ENCODE results near the gene CCNC.
A peak's percentile ranks its signal among the peaks of the same experiment; 100 is the strongest.

Gene CCNC

GRCh38 chr6:99608059-99608885, 39.8 kb upstream of the CCNC start:
- H3K4me3 ChIP-seq (ENCODE audit: insufficient read depth, low read depth, low read length, poor library complexity, severe bottlenecking) = no peak overlapping the region
- no peaks in the 10 kb centered on the region for H3K36me3 ChIP-seq (ENCODE audit: control insufficient read depth, insufficient read depth, low read length)
- no peak overlapping the region for H3K27ac ChIP-seq (ENCODE audit: insufficient read depth, low read length, poor library complexity, severe bottlenecking)
- peaks cover 31% of the 10 kb centered on the region for H3K4me1 ChIP-seq (ENCODE audit: control insufficient read depth, insufficient read depth, low read length, poor library complexity, severe bottlenecking)
- peaks cover 84% of the 10 kb centered on the region for H3K27me3 ChIP-seq (replicated peaks; ENCODE audit: control insufficient read depth, insufficient read depth, low read length, poor library complexity, severe bottlenecking)
- no peak for DNase-seq
- no peaks in the 10 kb centered on the region for H3K9me3 ChIP-seq (ENCODE audit: control insufficient read depth, low read length)

- H3K9me3 ChIP-seq (ENCODE audit: control insufficient read depth, low read length) = no peaks in the 10 kb centered on the region
- peaks cover 33% of the 10 kb centered on the region for H3K4me1 ChIP-seq (ENCODE audit: control insufficient read depth, insufficient read depth, low read length, poor library complexity, severe bottlenecking)
- no peak for DNase-seq
Observed at GRCh38 chr6:99607416-99608036, 39.1 kb upstream of the CCNC start.

GRCh38 chr6:99606656-99607415, 38.4 kb upstream of the CCNC start, which contains the start of gene PRDM13:
PRDM13 (plus strand) TSS chr6:99606833; CDS start chr6:99607035, 202 bp downstream.
- Histone ChIP-seq H3K27ac (ENCODE audit: insufficient read depth, low read length, poor library complexity, severe bottlenecking) (no peak within 1 kb of the TSS), H3K4me1 (ENCODE audit: control insufficient read depth, insufficient read depth, low read length, poor library complexity, severe bottlenecking) (peaks cover 34% of the 10 kb centered on the region), H3K9me3 (ENCODE audit: control insufficient read depth, low read length) (no peaks in the 10 kb centered on the region), H3K36me3 (ENCODE audit: control insufficient read depth, insufficient read depth, low read length) (no peaks in the 10 kb centered on the region), H3K27me3 (replicated peaks; ENCODE audit: control insufficient read depth, insufficient read depth, low read length, poor library complexity, severe bottlenecking) (peaks cover 87% of the 10 kb centered on the region), H3K4me3 (ENCODE audit: insufficient read depth, low read depth, low read length, poor library complexity, severe bottlenecking) (no peak within 1 kb of the TSS)
- no peak for DNase-seq

More at GRCh38 chr6:99607416-99608036, 39.1 kb upstream of the CCNC start:
- H3K27ac ChIP-seq (ENCODE audit: insufficient read depth, low read length, poor library complexity, severe bottlenecking) = no peak overlapping the region
- no peak overlapping the region for H3K4me3 ChIP-seq (ENCODE audit: insufficient read depth, low read depth, low read length, poor library complexity, severe bottlenecking)
- H3K27me3 ChIP-seq (replicated peaks; ENCODE audit: control insufficient read depth, insufficient read depth, low read length, poor library complexity, severe bottlenecking) = peaks cover 84% of the 10 kb centered on the region
- H3K36me3 ChIP-seq (ENCODE audit: control insufficient read depth, insufficient read depth, low read length) = no peaks in the 10 kb centered on the region

- peaks cover 34% of the 10 kb centered on the region for H3K4me1 ChIP-seq (ENCODE audit: control insufficient read depth, insufficient read depth, low read length, poor library complexity, severe bottlenecking)
- H3K9me3 ChIP-seq (ENCODE audit: control insufficient read depth, low read length) = no peaks in the 10 kb centered on the region
- no peak for DNase-seq
- no peaks in the 10 kb centered on the region for H3K36me3 ChIP-seq (ENCODE audit: control insufficient read depth, insufficient read depth, low read length)
- no peak overlapping the region for H3K4me3 ChIP-seq (ENCODE audit: insufficient read depth, low read depth, low read length, poor library complexity, severe bottlenecking)
- H3K27me3 ChIP-seq (replicated peaks; ENCODE audit: control insufficient read depth, insufficient read depth, low read length, poor library complexity, severe bottlenecking) = peaks cover 88% of the 10 kb centered on the region
- no peak overlapping the region for H3K27ac ChIP-seq (ENCODE audit: insufficient read depth, low read length, poor library complexity, severe bottlenecking)
Observed at GRCh38 chr6:99605911-99606655, 37.6 kb upstream of the CCNC start.

GRCh38 chr6:99605074-99605734, 36.7 kb upstream of the CCNC start:
- no peak overlapping the region for H3K27ac ChIP-seq (ENCODE audit: insufficient read depth, low read length, poor library complexity, severe bottlenecking)
- no peak for DNase-seq
- no peaks in the 10 kb centered on the region for H3K36me3 ChIP-seq (ENCODE audit: control insufficient read depth, insufficient read depth, low read length)
- H3K27me3 ChIP-seq (replicated peaks; ENCODE audit: control insufficient read depth, insufficient read depth, low read length, poor library complexity, severe bottlenecking) = peaks cover 91% of the 10 kb centered on the region
- no peaks in the 10 kb centered on the region for H3K9me3 ChIP-seq (ENCODE audit: control insufficient read depth, low read length)
- H3K4me1 ChIP-seq (ENCODE audit: control insufficient read depth, insufficient read depth, low read length, poor library complexity, severe bottlenecking) = peaks cover 34% of the 10 kb centered on the region
- H3K4me3 ChIP-seq (ENCODE audit: insufficient read depth, low read depth, low read length, poor library complexity, severe bottlenecking) = no peak overlapping the region

- DNase-seq = no peak
- H3K27ac ChIP-seq (ENCODE audit: insufficient read depth, low read length, poor library complexity, severe bottlenecking) = no peak overlapping the region
- H3K36me3 ChIP-seq (ENCODE audit: control insufficient read depth, insufficient read depth, low read length) = no peaks in the 10 kb centered on the region
- H3K9me3 ChIP-seq (ENCODE audit: control insufficient read depth, low read length) = no peaks in the 10 kb centered on the region
- peaks cover 30% of the 10 kb centered on the region for H3K4me1 ChIP-seq (ENCODE audit: control insufficient read depth, insufficient read depth, low read length, poor library complexity, severe bottlenecking)
- H3K4me3 ChIP-seq (ENCODE audit: insufficient read depth, low read depth, low read length, poor library complexity, severe bottlenecking) = no peak overlapping the region
- H3K27me3 ChIP-seq (replicated peaks; ENCODE audit: control insufficient read depth, insufficient read depth, low read length, poor library complexity, severe bottlenecking) = peaks cover 87% of the 10 kb centered on the region
Observed at GRCh38 chr6:99604166-99605073, 36.0 kb upstream of the CCNC start.

- Histone ChIP-seq H3K27me3 (replicated peaks; ENCODE audit: control insufficient read depth, insufficient read depth, low read length, poor library complexity, severe bottlenecking) (peaks cover 78% of the 10 kb centered on the region), H3K9me3 (ENCODE audit: control insufficient read depth, low read length) (no peaks in the 10 kb centered on the region), H3K36me3 (ENCODE audit: control insufficient read depth, insufficient read depth, low read length) (no peaks in the 10 kb centered on the region), H3K4me1 (ENCODE audit: control insufficient read depth, insufficient read depth, low read length, poor library complexity, severe bottlenecking) (peaks cover 30% of the 10 kb centered on the region), H3K27ac (ENCODE audit: insufficient read depth, low read length, poor library complexity, severe bottlenecking) (no peak overlapping the region), H3K4me3 (ENCODE audit: insufficient read depth, low read depth, low read length, poor library complexity, severe bottlenecking) (peak overlapping the region; percentile 27)
- DNase-seq = no peak
Observed at GRCh38 chr6:99603421-99604165, 35.1 kb upstream of the CCNC start.

Measured in effector memory CD4-positive, alpha-beta T cell (primary cell).